Neutrophil (primary cell): Measurements from ENCODE around the gene CEBPG.

Experiments
- H3K27ac ChIP-seq: fragments of 200-600 bp; sonication (generic); 2 replicates; pipeline ENCODE4 v1.5.1; 2016; ENCODE audit warnings: mild to moderate bottlenecking, moderate library complexity
- H3K27me3 ChIP-seq: fragments of 200-600 bp; sonication (generic); 2 replicates; pipeline ENCODE4 v1.6.0; 2016; ENCODE audit warnings: mild to moderate bottlenecking
- H3K36me3 ChIP-seq: fragments of 200-600 bp; sonication (generic); 2 replicates; pipeline ENCODE4 v1.5.1; 2017
- H3K4me1 ChIP-seq, 2 experiments: fragments of 200-600 bp in 1 of 2; sonication (generic) in 1 of 2; 1 replicate in 1 of 2; 2 replicates in 1 of 2; pipeline versions ENCODE4 v1.5.1 to v1.6.1; 2013 to 2016; ENCODE audit warnings: low read depth in 1 of 2, low read length in 1 of 2, mild to moderate bottlenecking in 1 of 2, moderate library complexity in 1 of 2; ENCODE audit not compliant: control insufficient read depth in 1 of 2, insufficient read depth in 1 of 2
- H3K4me3 ChIP-seq, 2 experiments: fragments of 200-600 bp in 1 of 2; sonication (generic) in 1 of 2; 1 replicate in 1 of 2; 2 replicates in 1 of 2; pipeline ENCODE4 v1.5.1; 2013 to 2016; ENCODE audit warnings: low read depth in 1 of 2, low read length in 1 of 2, mild to moderate bottlenecking in 1 of 2, moderate library complexity in 1 of 2
- H3K9me3 ChIP-seq: fragments of 200-600 bp; sonication (generic); 2 replicates; pipeline ENCODE4 v1.5.1; 2016
- CTCF ChIP-seq: fragments of 200-600 bp; sonication (generic); IDR thresholded peaks from 2 replicates; pipeline ENCODE4 v1.5.1; 2016; ENCODE audit warnings: antibody characterized with exemption

CEBPG gene

GRCh38 chr19:33418871-33419787, 45.6 kb downstream of the CEBPG start:
- TF ChIP-seq CTCF = no peak
- H3K9me3 ChIP-seq = no peaks in the 10 kb centered on the region
- no peak overlapping the region for H3K27ac ChIP-seq
- H3K36me3 ChIP-seq = no peaks in the 10 kb centered on the region
- no peak overlapping the region for H3K4me3 ChIP-seq
- peaks cover 3 to 5% of the 10 kb centered on the region in 2 experiments for H3K4me1 ChIP-seq
- H3K27me3 ChIP-seq = no peaks in the 10 kb centered on the region

GRCh38 chr19:33419788-33420130, 46.2 kb downstream of the CEBPG start:
- Histone ChIP-seq H3K9me3 (no peaks in the 10 kb centered on the region), H3K27me3 (no peaks in the 10 kb centered on the region), H3K4me1 (peaks cover 3 to 5% of the 10 kb centered on the region in 2 experiments), H3K4me3 (no peak overlapping the region), H3K36me3 (no peaks in the 10 kb centered on the region), H3K27ac (no peak overlapping the region)
- TF ChIP-seq CTCF = no peak

GRCh38 chr19:33420821-33421220, 47.3 kb downstream of the CEBPG start:
- Histone ChIP-seq H3K4me3 (no peak overlapping the region), H3K36me3 (no peaks in the 10 kb centered on the region), H3K9me3 (no peaks in the 10 kb centered on the region), H3K27me3 (no peaks in the 10 kb centered on the region), H3K4me1 (peaks cover 3 to 5% of the 10 kb centered on the region in 2 experiments), H3K27ac (no peak overlapping the region)
- TF ChIP-seq CTCF = no peak

- H3K4me1 ChIP-seq = peaks cover 2% of the 10 kb centered on the region in 2 experiments
- TF ChIP-seq CTCF = no peak
- no peaks in the 10 kb centered on the region for H3K27me3 ChIP-seq
- H3K4me3 ChIP-seq = no peak overlapping the region
- no peaks in the 10 kb centered on the region for H3K9me3 ChIP-seq
- H3K36me3 ChIP-seq = no peaks in the 10 kb centered on the region
- no peak overlapping the region for H3K27ac ChIP-seq
Measured at GRCh38 chr19:33421368-33421767, 47.9 kb downstream of the CEBPG start.

- H3K27me3 ChIP-seq = no peaks in the 10 kb centered on the region
- TF ChIP-seq CTCF = no peak
- no peaks in the 10 kb centered on the region for H3K4me1 ChIP-seq
- H3K27ac ChIP-seq = no peak overlapping the region
- H3K9me3 ChIP-seq = no peaks in the 10 kb centered on the region
- no peaks in the 10 kb centered on the region for H3K36me3 ChIP-seq
- H3K4me3 ChIP-seq = no peak overlapping the region
Measured at GRCh38 chr19:33422369-33423180, 49.1 kb downstream of the CEBPG start.
